ENCODE results near the gene LMBRD2. TPM values are rescaled to one million over a fixed set of nuclear protein-coding genes. Genes with fewer than 3 reads are reported as not detected.

The LMBRD2 gene
- total RNA-seq, 4 donors from 2014 or later: 11.9 to 26.3 (median 12.7) TPM

GRCh38 chr5:36128795-36129194 lies 22.9 kb downstream of the LMBRD2 start:
- no peak for TF ChIP-seq CTCF (IDR thresholded peaks at IDR 0.05; ENCODE audit: low read depth)

DNA sequence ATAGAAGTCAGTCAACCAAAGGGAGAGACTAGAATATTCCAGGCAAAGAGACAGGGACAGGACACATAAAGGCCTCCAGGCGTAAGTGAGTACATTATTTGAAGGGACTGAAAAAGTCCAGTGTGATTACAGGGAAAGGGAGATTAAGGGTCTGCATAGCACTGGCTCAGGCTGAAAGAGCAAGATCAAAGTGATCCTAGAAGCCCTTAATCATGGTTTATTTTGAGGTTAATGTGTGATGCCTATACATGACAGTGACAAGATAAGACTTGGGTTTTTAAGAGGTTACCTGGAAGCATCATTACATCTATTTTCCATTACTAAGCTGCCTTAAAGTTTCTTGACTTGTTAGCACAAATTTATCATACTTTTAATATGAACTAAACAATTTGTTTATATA lies 25.8 kb downstream of the LMBRD2 start:
- no peak for TF ChIP-seq CTCF (IDR thresholded peaks at IDR 0.05; ENCODE audit: low read depth)

DNA sequence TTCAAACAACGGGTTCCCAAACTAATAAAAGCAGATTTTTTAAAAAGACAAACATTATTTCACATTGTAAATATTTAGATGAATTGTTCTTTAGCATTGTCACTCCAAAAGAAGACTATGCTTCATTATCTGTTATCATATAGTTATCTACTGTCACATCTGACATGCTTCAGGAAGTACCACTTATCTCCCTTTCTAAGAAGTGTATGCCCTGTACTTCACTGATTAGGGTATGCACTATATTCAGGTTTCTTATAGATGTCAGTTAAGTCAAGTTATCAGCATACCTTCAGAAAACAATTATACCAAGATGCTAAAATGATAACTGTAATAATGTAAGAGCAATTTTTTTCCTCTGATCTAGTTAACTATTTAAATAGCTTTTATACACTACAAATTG lies 40.4 kb downstream of the LMBRD2 start:
- TF ChIP-seq CTCF (IDR thresholded peaks at IDR 0.05; ENCODE audit: low read depth): no peak

DNA sequence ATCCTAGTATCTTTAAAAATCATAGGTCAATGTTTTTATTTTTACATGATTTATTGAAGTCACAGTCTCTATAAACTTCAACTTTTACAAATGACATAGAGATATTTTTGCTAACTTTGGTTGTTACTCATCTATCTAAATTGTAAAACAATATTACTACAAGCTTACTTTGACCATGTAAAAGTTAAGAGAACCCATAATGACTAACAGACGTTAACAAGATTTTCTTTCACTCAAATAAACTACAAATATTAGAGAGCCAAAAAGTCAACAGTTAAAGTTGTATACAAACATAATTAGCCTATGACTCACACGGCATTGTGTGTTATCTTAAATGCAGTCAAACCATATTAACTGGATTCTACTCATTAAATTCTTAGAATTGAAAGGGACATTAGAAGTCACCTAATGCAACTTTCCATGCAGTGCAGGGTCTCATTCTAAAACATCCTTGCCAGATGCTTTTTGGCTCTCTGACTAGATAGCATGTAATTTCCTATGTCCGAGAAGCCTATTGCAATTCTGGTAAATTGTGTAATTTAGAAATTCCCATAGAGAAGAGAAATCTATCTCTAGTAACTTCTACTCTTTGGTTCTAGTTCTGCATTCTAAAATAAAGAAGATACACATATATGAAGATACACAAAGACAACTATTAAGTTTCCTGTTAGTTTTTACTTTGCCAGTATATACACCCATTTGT lies 42.8 kb downstream of the LMBRD2 start:
- no peak for TF ChIP-seq CTCF (IDR thresholded peaks at IDR 0.05; ENCODE audit: low read depth)

DNA sequence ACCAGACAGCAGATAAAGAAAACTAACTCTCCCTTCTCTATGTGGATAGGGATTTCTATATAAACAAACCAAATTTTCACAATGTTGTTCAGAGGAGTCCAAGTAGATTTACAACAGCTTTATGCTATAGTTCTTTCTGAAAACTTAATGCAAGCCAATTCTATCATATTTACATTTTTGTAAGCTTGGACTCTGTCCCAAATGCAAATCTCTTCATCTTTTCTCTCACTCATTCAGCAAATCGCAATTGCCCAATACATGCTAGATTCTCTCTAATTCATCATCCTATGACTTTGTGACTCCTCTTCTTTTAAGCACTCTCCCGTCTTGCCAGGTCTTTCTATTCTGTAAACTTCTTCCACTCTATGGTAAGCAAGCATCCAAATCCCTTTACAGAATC lies 45.9 kb downstream of the LMBRD2 start:
- no peak for TF ChIP-seq CTCF (IDR thresholded peaks at IDR 0.05; ENCODE audit: low read depth)

- TF ChIP-seq CTCF (IDR thresholded peaks at IDR 0.05; ENCODE audit: low read depth): no peak
These were observed 51.9 kb downstream of the LMBRD2 start for GRCh38 chr5:36099748-36100147.

DNA sequence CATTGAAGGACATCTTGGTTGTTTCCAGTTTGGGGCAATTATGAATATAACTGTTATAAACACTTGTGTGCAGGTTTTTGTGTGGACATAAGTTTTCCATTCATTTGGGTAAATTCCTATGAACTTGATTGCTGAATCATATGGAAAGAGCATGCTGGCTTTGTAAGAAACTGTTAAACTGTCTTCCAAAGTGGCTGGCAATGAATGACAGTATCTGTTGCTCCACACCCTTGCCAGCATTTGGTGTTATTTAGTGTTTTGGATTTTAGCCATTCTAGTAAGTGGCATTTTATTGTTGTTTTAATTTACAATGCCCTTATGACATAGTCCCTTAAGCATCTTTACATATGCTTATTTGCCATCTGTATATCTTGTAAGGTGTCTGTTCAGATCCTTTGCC lies 55.2 kb downstream of the LMBRD2 start:
- no peak for TF ChIP-seq CTCF (IDR thresholded peaks at IDR 0.05; ENCODE audit: low read depth)
